ENCODE results near the gene SERPINB4. TPM values are rescaled to one million over a fixed set of nuclear protein-coding genes. Genes with fewer than 3 reads are reported as not detected.

The SERPINB4 gene
- total RNA-seq: not detected in 2 replicates

GRCh38 chr18:63644142-63644541, at the start of gene SERPINB4:
Gene SERPINB4, minus strand, starts transcription at chr18:63644256. Its CDS starts 679 bp downstream, at chr18:63643577.

GRCh38 chr18:63661750-63662149, 17.7 kb upstream of the SERPINB4 start, which contains the start of gene SERPINB3:
Gene SERPINB3, minus strand, starts transcription at chr18:63661893. Its CDS starts 677 bp downstream, at chr18:63661216.

Other genes with a start within 250 kb of the SERPINB4 start
- 20.2 and 24.2 TPM in 2 replicates for gene VPS4B, start 221.8 kb downstream of the SERPINB4 start, total RNA-seq
- gene SERPINB5, start 167.3 kb downstream of the SERPINB4 start, total RNA-seq: 0.15 TPM in 1 of 2 replicates, not detected in the other
- gene SERPINB12, start 101.9 kb downstream of the SERPINB4 start, total RNA-seq: not detected in 2 replicates
- not detected in 2 replicates for gene SERPINB13, start 56.9 kb downstream of the SERPINB4 start, total RNA-seq
- not detected in 2 replicates for gene SERPINB3, start 17.6 kb upstream of the SERPINB4 start, total RNA-seq
- gene SERPINB11, start 58.7 kb upstream of the SERPINB4 start, total RNA-seq: not detected in 2 replicates
- 4.2 and 10.3 TPM in 2 replicates for gene SERPINB7, start 131.2 kb upstream of the SERPINB4 start, total RNA-seq
- gene SERPINB2, start 243.4 kb upstream of the SERPINB4 start, total RNA-seq: 3.5 and 5.2 TPM in 2 replicates